ENCODE results near the gene KIAA1328.

The KIAA1328 gene

GRCh38 chr18:36974686-36975085, 145.8 kb downstream of the KIAA1328 start:
- Histone ChIP-seq H3K4me3 (ENCODE audit: insufficient read depth, low read length, poor library complexity, severe bottlenecking) (no peak overlapping the region), H3K27me3 (ENCODE audit: low read length) (no peaks in the 10 kb centered on the region), H3K4me2 (ENCODE audit: low read depth, low read length, poor library complexity, severe bottlenecking) (no peak overlapping the region), H2AFZ (ENCODE audit: low read depth, low read length, severe bottlenecking) (no peak overlapping the region), H3K9ac (ENCODE audit: low read length) (no peak overlapping the region), H3K9me2 (replicated peaks; ENCODE audit: insufficient read depth, low read length) (no peaks in the 10 kb centered on the region), H4K20me1 (ENCODE audit: low read depth, low read length) (no peaks in the 10 kb centered on the region), H3K36me3 (ENCODE audit: low read length) (no peaks in the 10 kb centered on the region), H3K9me3 (ENCODE audit: insufficient read depth, low read length) (no peaks in the 10 kb centered on the region), H3K79me2 (ENCODE audit: insufficient read depth, low read length) (no peaks in the 10 kb centered on the region), H3K27ac (ENCODE audit: low read depth, low read length) (no peak overlapping the region), H3F3A (ENCODE audit: insufficient read depth) (no peaks in the 10 kb centered on the region)
- TF ChIP-seq EZH2phosphoT487 (conservative IDR thresholded peaks at IDR 0.05; ENCODE audit: low read length) (no peak), CTCF (IDR thresholded peaks at IDR 0.05; ENCODE audit: insufficient read depth, low read length, poor library complexity, severe bottlenecking) (no peak)

DNA sequence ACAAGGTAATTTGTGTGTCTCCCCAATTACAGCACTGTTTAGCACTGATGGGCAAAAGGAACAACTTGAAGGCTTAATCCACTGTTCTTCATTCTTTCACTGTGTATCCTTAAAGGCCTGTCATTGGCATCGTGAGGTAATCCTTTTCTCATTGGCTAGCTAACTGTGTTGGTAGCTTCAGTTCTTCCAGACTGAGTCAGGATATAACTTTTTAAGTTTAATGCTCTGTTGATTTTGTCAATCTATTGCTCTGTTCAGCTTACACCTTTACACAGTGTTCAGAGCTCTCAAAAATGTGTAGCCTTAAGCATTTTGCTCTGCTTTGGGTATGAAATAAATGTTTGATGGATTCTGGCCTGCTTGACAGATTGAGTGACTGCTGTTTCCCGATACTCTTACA, 148.2 kb downstream of the KIAA1328 start:
- Histone ChIP-seq H4K20me1 (ENCODE audit: low read depth, low read length) (no peaks in the 10 kb centered on the region), H3K4me3 (ENCODE audit: insufficient read depth, low read length, poor library complexity, severe bottlenecking) (no peak overlapping the region), H3K36me3 (ENCODE audit: low read length) (no peaks in the 10 kb centered on the region), H3K79me2 (ENCODE audit: insufficient read depth, low read length) (no peaks in the 10 kb centered on the region), H3K27me3 (ENCODE audit: low read length) (no peaks in the 10 kb centered on the region), H3K27ac (ENCODE audit: low read depth, low read length) (no peak overlapping the region), H2AFZ (ENCODE audit: low read depth, low read length, severe bottlenecking) (no peak overlapping the region), H3K9me2 (replicated peaks; ENCODE audit: insufficient read depth, low read length) (no peaks in the 10 kb centered on the region), H3F3A (ENCODE audit: insufficient read depth) (no peaks in the 10 kb centered on the region), H3K4me2 (ENCODE audit: low read depth, low read length, poor library complexity, severe bottlenecking) (no peak overlapping the region), H3K9ac (ENCODE audit: low read length) (no peak overlapping the region), H3K9me3 (ENCODE audit: insufficient read depth, low read length) (no peaks in the 10 kb centered on the region)
- TF ChIP-seq EZH2phosphoT487 (conservative IDR thresholded peaks at IDR 0.05; ENCODE audit: low read length) (no peak), CTCF (IDR thresholded peaks at IDR 0.05; ENCODE audit: insufficient read depth, low read length, poor library complexity, severe bottlenecking) (no peak)

- Histone ChIP-seq H3K9me3 (ENCODE audit: insufficient read depth, low read length) (no peaks in the 10 kb centered on the region; the same call in 1 of the 2 replicates), H3K9ac (ENCODE audit: low read length) (no peak overlapping the region), H3K27ac (ENCODE audit: low read depth, low read length) (no peak overlapping the region), H3K9me2 (replicated peaks; ENCODE audit: insufficient read depth, low read length) (no peaks in the 10 kb centered on the region; the same call in 1 of the 2 replicates), H3K4me2 (ENCODE audit: low read depth, low read length, poor library complexity, severe bottlenecking) (no peak overlapping the region), H3K36me3 (ENCODE audit: low read length) (no peaks in the 10 kb centered on the region), H2AFZ (ENCODE audit: low read depth, low read length, severe bottlenecking) (no peak overlapping the region), H4K20me1 (ENCODE audit: low read depth, low read length) (no peaks in the 10 kb centered on the region), H3K79me2 (ENCODE audit: insufficient read depth, low read length) (no peaks in the 10 kb centered on the region), H3K27me3 (ENCODE audit: low read length) (no peaks in the 10 kb centered on the region), H3F3A (ENCODE audit: insufficient read depth) (no peaks in the 10 kb centered on the region), H3K4me3 (ENCODE audit: insufficient read depth, low read length, poor library complexity, severe bottlenecking) (no peak overlapping the region)
- TF ChIP-seq EZH2phosphoT487 (conservative IDR thresholded peaks at IDR 0.05; ENCODE audit: low read length), result no peak
- no peak for TF ChIP-seq CTCF (IDR thresholded peaks at IDR 0.05; ENCODE audit: insufficient read depth, low read length, poor library complexity, severe bottlenecking)
Observed at GRCh38 chr18:36993068-36993467, 164.1 kb downstream of the KIAA1328 start.
